ENCODE measurements around the gene SEMA3B. TPM values are rescaled to one million over a fixed set of nuclear protein-coding genes. Genes with fewer than 3 reads are reported as not detected.

The SEMA3B gene
- total and polyA plus RNA-seq, 2 experiments from 2014 or later: 67.7 to 104 TPM

DNA sequence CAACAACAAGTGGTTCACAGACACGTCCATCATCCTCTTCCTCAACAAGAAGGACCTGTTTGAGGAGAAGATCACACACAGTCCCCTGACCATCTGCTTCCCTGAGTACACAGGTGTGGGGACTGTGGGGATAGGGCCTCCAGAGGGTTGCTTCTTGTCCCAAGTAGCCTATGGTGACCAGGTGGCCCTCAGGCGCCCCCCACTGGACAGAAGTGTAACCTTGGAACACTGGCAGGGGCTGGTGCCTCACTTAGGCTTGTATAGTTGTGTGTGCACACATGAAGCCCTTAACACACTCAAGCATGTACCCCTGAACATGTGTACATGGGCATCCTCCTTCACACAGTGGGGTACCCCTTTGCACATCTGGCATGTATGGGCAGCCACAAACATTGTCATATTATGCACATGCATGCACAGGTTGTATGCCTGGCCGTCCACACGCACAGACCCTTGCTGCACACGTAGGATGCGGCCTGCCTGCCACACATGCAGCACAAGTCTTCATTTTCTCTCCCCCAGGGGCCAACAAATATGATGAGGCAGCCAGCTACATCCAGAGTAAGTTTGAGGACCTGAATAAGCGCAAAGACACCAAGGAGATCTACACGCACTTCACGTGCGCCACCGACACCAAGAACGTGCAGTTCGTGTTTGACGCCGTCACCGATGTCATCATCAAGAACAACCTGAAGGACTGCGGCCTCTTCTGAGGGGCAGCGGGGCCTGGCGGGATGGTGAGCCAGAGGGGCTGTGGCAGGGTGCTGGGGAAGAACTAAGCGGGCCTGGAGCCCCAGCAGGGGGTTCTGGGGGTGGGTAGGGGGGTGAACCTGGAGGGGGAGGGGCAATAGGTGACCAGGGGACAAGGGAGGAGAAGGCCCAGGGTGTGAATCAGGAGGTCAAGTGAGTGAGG is 11.7 kb upstream of the SEMA3B start:
- Histone ChIP-seq H3K4me1 (ENCODE audit: insufficient read depth) (peaks cover 18% of the 10 kb centered on the region), H4K20me1 (ENCODE audit: insufficient read depth, poor library complexity, severe bottlenecking) (peaks cover 3% of the 10 kb centered on the region), H3K79me2 (peaks cover 17% of the 10 kb centered on the region), H3K27me3 (no peaks in the 10 kb centered on the region), H3K36me3 (replicated peaks; ENCODE audit: insufficient read depth, low read depth) (no peaks in the 10 kb centered on the region), H3K9me3 (ENCODE audit: low read depth) (no peaks in the 10 kb centered on the region), H3K4me2 (no peak overlapping the region), H3K27ac (no peak overlapping the region), H2AFZ (no peak overlapping the region), H3K9me2 (replicated peaks; ENCODE audit: insufficient read depth) (no peaks in the 10 kb centered on the region), H3K4me3 (no peak overlapping the region)
- WGBS (ENCODE audit: low lambda C conversion rate, missing lambda C conversion rate): 91% methylated on average over 20 of the region's 20 CpGs
- TF ChIP-seq, protein P1, sequence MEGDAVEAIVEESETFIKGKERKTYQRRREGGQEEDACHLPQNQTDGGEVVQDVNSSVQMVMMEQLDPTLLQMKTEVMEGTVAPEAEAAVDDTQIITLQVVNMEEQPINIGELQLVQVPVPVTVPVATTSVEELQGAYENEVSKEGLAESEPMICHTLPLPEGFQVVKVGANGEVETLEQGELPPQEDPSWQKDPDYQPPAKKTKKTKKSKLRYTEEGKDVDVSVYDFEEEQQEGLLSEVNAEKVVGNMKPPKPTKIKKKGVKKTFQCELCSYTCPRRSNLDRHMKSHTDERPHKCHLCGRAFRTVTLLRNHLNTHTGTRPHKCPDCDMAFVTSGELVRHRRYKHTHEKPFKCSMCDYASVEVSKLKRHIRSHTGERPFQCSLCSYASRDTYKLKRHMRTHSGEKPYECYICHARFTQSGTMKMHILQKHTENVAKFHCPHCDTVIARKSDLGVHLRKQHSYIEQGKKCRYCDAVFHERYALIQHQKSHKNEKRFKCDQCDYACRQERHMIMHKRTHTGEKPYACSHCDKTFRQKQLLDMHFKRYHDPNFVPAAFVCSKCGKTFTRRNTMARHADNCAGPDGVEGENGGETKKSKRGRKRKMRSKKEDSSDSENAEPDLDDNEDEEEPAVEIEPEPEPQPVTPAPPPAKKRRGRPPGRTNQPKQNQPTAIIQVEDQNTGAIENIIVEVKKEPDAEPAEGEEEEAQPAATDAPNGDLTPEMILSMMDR (IDR thresholded peaks at IDR 0.05; ENCODE audit: poor library complexity): peak; percentile 42
- TF ChIP-seq EZH2 (IDR thresholded peaks at IDR 0.05; ENCODE audit: borderline replicate concordance): no peak
- DNase-seq (ENCODE audit: low spot score): no peak

DNA sequence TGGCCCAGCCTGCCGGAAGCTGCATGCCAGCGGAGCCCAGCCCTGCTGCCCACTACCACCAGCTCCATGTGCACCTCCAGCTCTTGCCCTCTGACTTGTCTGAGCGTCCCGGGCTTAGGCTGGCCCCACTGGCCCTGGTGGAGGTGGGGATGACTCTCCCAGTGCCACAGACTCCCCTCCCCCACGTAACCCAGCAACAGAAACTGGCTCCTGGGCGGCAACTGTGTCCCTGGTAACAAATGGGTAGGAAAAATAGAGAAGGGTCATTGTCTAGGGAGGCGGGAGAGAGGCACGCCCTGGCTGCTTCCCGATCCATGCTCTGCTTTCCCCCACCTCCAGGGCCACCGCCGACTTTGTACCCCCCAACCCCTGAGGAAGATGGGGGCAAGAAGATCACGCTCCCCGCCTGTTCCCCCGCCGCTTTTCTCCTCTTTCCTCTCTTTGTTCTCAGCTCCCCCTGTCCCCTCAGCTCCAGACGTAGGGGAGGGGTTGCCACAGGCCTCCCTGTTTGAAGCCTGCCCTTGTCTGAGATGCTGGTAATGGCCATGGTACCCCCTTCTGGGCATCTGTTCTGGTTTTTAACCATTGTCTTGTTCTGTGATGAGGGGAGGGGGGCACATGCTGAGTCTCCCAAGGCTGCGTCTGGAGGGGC is 10.8 kb upstream of the SEMA3B start:
- no peak overlapping the region for H3K4me3 ChIP-seq
- no peak for DNase-seq (ENCODE audit: low spot score)
- H3K27ac ChIP-seq: no peak overlapping the region
- H3K36me3 ChIP-seq (replicated peaks; ENCODE audit: insufficient read depth, low read depth): no peaks in the 10 kb centered on the region
- H2AFZ ChIP-seq: no peak overlapping the region
- peaks cover 15% of the 10 kb centered on the region for H3K79me2 ChIP-seq
- H3K9me3 ChIP-seq (ENCODE audit: low read depth): no peaks in the 10 kb centered on the region
- H3K4me1 ChIP-seq (ENCODE audit: insufficient read depth): peaks cover 18% of the 10 kb centered on the region
- 89% methylated on average over 15 of the region's 17 CpGs for WGBS (ENCODE audit: low lambda C conversion rate, missing lambda C conversion rate)
- H3K9me2 ChIP-seq (replicated peaks; ENCODE audit: insufficient read depth): no peaks in the 10 kb centered on the region
- H3K27me3 ChIP-seq: no peaks in the 10 kb centered on the region
- TF ChIP-seq EZH2 (IDR thresholded peaks at IDR 0.05; ENCODE audit: borderline replicate concordance) (no peak), EZH2phosphoT487 (IDR thresholded peaks at IDR 0.05; ENCODE audit: low read depth, severe bottlenecking, unreplicated experiment) (no peak)
- TF ChIP-seq, protein P1 (IDR thresholded peaks at IDR 0.05; ENCODE audit: poor library complexity): no peak
- H3K4me2 ChIP-seq: no peak overlapping the region
- H4K20me1 ChIP-seq (ENCODE audit: insufficient read depth, poor library complexity, severe bottlenecking): no peaks in the 10 kb centered on the region

DNA sequence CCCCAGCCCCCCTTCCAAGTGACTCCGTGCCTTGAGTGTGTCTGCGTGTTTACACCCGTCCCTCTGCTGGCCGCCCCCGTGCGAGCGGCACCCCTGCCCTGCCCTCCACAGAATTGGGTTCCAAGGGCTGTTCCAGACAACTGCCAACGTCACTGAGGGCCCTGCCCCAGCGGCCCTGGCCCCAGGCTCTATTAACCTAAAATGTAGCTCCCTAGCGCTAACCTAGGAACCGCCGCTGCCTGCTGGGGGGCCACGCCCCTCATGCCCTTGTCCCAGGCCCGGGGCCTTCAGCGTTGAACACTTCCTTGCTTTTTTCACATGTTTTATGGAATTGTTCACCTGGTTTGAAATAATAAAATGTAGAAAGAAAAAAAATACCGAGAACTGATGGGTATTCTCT is 10.0 kb upstream of the SEMA3B start:
- H2AFZ ChIP-seq: no peak overlapping the region
- no peak overlapping the region for H3K4me2 ChIP-seq
- WGBS (ENCODE audit: low lambda C conversion rate, missing lambda C conversion rate): 92% methylated on average over 16 of the region's 16 CpGs
- H3K4me1 ChIP-seq (ENCODE audit: insufficient read depth): peaks cover 26% of the 10 kb centered on the region
- no peaks in the 10 kb centered on the region for H3K27me3 ChIP-seq
- H3K9me2 ChIP-seq (replicated peaks; ENCODE audit: insufficient read depth): no peaks in the 10 kb centered on the region
- TF ChIP-seq, protein P1 (IDR thresholded peaks at IDR 0.05; ENCODE audit: poor library complexity): no peak
- no peak for TF ChIP-seq EZH2 (IDR thresholded peaks at IDR 0.05; ENCODE audit: borderline replicate concordance)
- TF ChIP-seq EZH2phosphoT487 (IDR thresholded peaks at IDR 0.05; ENCODE audit: low read depth, severe bottlenecking, unreplicated experiment): no peak
- H3K9me3 ChIP-seq (ENCODE audit: low read depth): no peaks in the 10 kb centered on the region
- no peaks in the 10 kb centered on the region for H4K20me1 ChIP-seq (ENCODE audit: insufficient read depth, poor library complexity, severe bottlenecking)
- no peak overlapping the region for H3K4me3 ChIP-seq
- peaks cover 12% of the 10 kb centered on the region for H3K79me2 ChIP-seq
- no peaks in the 10 kb centered on the region for H3K36me3 ChIP-seq (replicated peaks; ENCODE audit: insufficient read depth, low read depth)
- peak overlapping the region; percentile 97 for H3K27ac ChIP-seq
- DNase-seq (ENCODE audit: low spot score): no peak

Data from hepatocyte (in vitro differentiated cells).